Measurements from ENCODE around the gene GFRA1. TPM values are rescaled to one million over a fixed set of nuclear protein-coding genes. Genes with fewer than 3 reads are reported as not detected.
A peak's percentile ranks its signal among the peaks of the same experiment; 100 is the strongest.

Gene GFRA1
- polyA plus RNA-seq, 6 donors from 2014 or later = not detected

GRCh38 chr10:116094356-116094755 lies 178.7 kb downstream of the GFRA1 start:
- Mint-ChIP-seq H3K27ac (no peak overlapping the region), H3K27me3 (no peaks in the 10 kb centered on the region), H3K4me1 (no peaks in the 10 kb centered on the region), H3K9me3 (peaks cover 0 to 2% (median 0%) of the 10 kb centered on the region in 7 donors), H3K4me3 (no peak overlapping the region), H3K36me3 (no peaks in the 10 kb centered on the region)
- DNase-seq (no peak), ATAC-seq (ENCODE audit: low read depth in 2 of 2) (no peak)

- H3K36me3 Mint-ChIP-seq = no peaks in the 10 kb centered on the region
- ATAC-seq (ENCODE audit: low read depth in 2 of 2) (no peak), DNase-seq (no peak)
- H3K27me3 Mint-ChIP-seq = no peaks in the 10 kb centered on the region
- H3K27ac Mint-ChIP-seq = no peak overlapping the region
- H3K4me3 Mint-ChIP-seq = no peak overlapping the region
- H3K4me1 Mint-ChIP-seq = no peaks in the 10 kb centered on the region
- H3K9me3 Mint-ChIP-seq = peaks cover 0 to 2% (median 0%) of the 10 kb centered on the region in 7 donors
Measured at GRCh38 chr10:116093031-116093430, 180.0 kb downstream of the GFRA1 start.

- ATAC-seq (ENCODE audit: low read depth in 2 of 2) (no peak), DNase-seq (no peak)
- no peaks in the 10 kb centered on the region for H3K4me1 Mint-ChIP-seq
- H3K27ac Mint-ChIP-seq = no peak overlapping the region
- no peak overlapping the region for H3K4me3 Mint-ChIP-seq
- no peaks in the 10 kb centered on the region for H3K36me3 Mint-ChIP-seq
- peaks cover 0 to 2% (median 0%) of the 10 kb centered on the region in 7 donors for H3K9me3 Mint-ChIP-seq
- no peaks in the 10 kb centered on the region for H3K27me3 Mint-ChIP-seq
Measured at GRCh38 chr10:116088985-116089384, 184.0 kb downstream of the GFRA1 start.

GRCh38 chr10:116085323-116085722 lies 187.7 kb downstream of the GFRA1 start:
- no peaks in the 10 kb centered on the region for H3K36me3 Mint-ChIP-seq
- no peak for DNase-seq
- H3K27ac Mint-ChIP-seq = no peak overlapping the region
- no peak for ATAC-seq (ENCODE audit: low read depth in 2 of 2)
- H3K4me1 Mint-ChIP-seq = no peaks in the 10 kb centered on the region
- H3K27me3 Mint-ChIP-seq = no peaks in the 10 kb centered on the region
- no peak overlapping the region for H3K4me3 Mint-ChIP-seq
- peaks cover 0 to 2% (median 0%) of the 10 kb centered on the region in 7 donors for H3K9me3 Mint-ChIP-seq

GRCh38 chr10:116084161-116084560 lies 188.8 kb downstream of the GFRA1 start:
- DNase-seq = no peak
- Mint-ChIP-seq H3K27me3 (no peaks in the 10 kb centered on the region), H3K27ac (no peak overlapping the region), H3K9me3 (peaks cover 0 to 2% (median 0%) of the 10 kb centered on the region in 7 donors), H3K36me3 (no peaks in the 10 kb centered on the region), H3K4me3 (no peak overlapping the region), H3K4me1 (no peaks in the 10 kb centered on the region)
- no peak for ATAC-seq (ENCODE audit: low read depth in 2 of 2)

- peaks cover 0 to 2% (median 0%) of the 10 kb centered on the region in 7 donors for H3K9me3 Mint-ChIP-seq
- no peaks in the 10 kb centered on the region for H3K36me3 Mint-ChIP-seq
- H3K4me1 Mint-ChIP-seq = no peaks in the 10 kb centered on the region
- no peaks in the 10 kb centered on the region for H3K27me3 Mint-ChIP-seq
- H3K4me3 Mint-ChIP-seq = no peak overlapping the region
- no peak overlapping the region for H3K27ac Mint-ChIP-seq
- no peak for DNase-seq
- no peak for ATAC-seq (ENCODE audit: low read depth in 2 of 2)
Measured at GRCh38 chr10:116083226-116083762, 189.7 kb downstream of the GFRA1 start.

GRCh38 chr10:116082762-116083161 lies 190.2 kb downstream of the GFRA1 start:
- no peak overlapping the region for H3K27ac Mint-ChIP-seq
- no peak for ATAC-seq (ENCODE audit: low read depth in 2 of 2)
- H3K27me3 Mint-ChIP-seq = no peaks in the 10 kb centered on the region
- no peak for DNase-seq
- H3K9me3 Mint-ChIP-seq = peaks cover 0 to 2% (median 0%) of the 10 kb centered on the region in 7 donors
- no peaks in the 10 kb centered on the region for H3K4me1 Mint-ChIP-seq
- H3K4me3 Mint-ChIP-seq = no peak overlapping the region
- H3K36me3 Mint-ChIP-seq = no peaks in the 10 kb centered on the region

GRCh38 chr10:116082206-116082605 lies 190.8 kb downstream of the GFRA1 start:
- Mint-ChIP-seq H3K9me3 (peaks cover 0 to 5% (median 0%) of the 10 kb centered on the region in 7 donors), H3K27me3 (no peaks in the 10 kb centered on the region), H3K4me3 (no peak overlapping the region), H3K36me3 (no peaks in the 10 kb centered on the region), H3K27ac (no peak overlapping the region), H3K4me1 (no peaks in the 10 kb centered on the region)
- ATAC-seq (ENCODE audit: low read depth in 2 of 2) (no peak), DNase-seq (no peak)

- no peaks in the 10 kb centered on the region for H3K4me1 Mint-ChIP-seq
- DNase-seq = no peak
- ATAC-seq (ENCODE audit: low read depth in 2 of 2) = no peak
- H3K27ac Mint-ChIP-seq = no peak overlapping the region
- no peaks in the 10 kb centered on the region for H3K36me3 Mint-ChIP-seq
- peaks cover 0 to 5% (median 0%) of the 10 kb centered on the region in 7 donors for H3K9me3 Mint-ChIP-seq
- no peaks in the 10 kb centered on the region for H3K27me3 Mint-ChIP-seq
- H3K4me3 Mint-ChIP-seq = no peak overlapping the region
Measured at GRCh38 chr10:116080553-116080952, 192.5 kb downstream of the GFRA1 start.

- Mint-ChIP-seq H3K36me3 (no peaks in the 10 kb centered on the region), H3K4me1 (no peaks in the 10 kb centered on the region), H3K27me3 (no peaks in the 10 kb centered on the region), H3K27ac (no peak overlapping the region), H3K4me3 (no peak overlapping the region), H3K9me3 (peaks cover 0 to 5% (median 0%) of the 10 kb centered on the region in 7 donors)
- DNase-seq = no peak
- ATAC-seq (ENCODE audit: low read depth in 2 of 2) = no peak
Measured at GRCh38 chr10:116079355-116079754, 193.7 kb downstream of the GFRA1 start.

- no peak overlapping the region for H3K4me3 Mint-ChIP-seq
- ATAC-seq (ENCODE audit: low read depth in 2 of 2) (no peak), DNase-seq (no peak)
- no peaks in the 10 kb centered on the region for H3K4me1 Mint-ChIP-seq
- no peaks in the 10 kb centered on the region for H3K27me3 Mint-ChIP-seq
- H3K9me3 Mint-ChIP-seq = peaks cover 0 to 5% (median 0%) of the 10 kb centered on the region in 7 donors
- no peak overlapping the region for H3K27ac Mint-ChIP-seq
- no peaks in the 10 kb centered on the region for H3K36me3 Mint-ChIP-seq
Measured at GRCh38 chr10:116076621-116077020, 196.4 kb downstream of the GFRA1 start.

- ATAC-seq (ENCODE audit: low read depth in 2 of 2) (no peak), DNase-seq (no peak)
- no peak overlapping the region for H3K4me3 Mint-ChIP-seq
- no peaks in the 10 kb centered on the region for H3K36me3 Mint-ChIP-seq
- H3K9me3 Mint-ChIP-seq = peaks cover 0 to 5% (median 0%) of the 10 kb centered on the region in 7 donors
- no peaks in the 10 kb centered on the region for H3K27me3 Mint-ChIP-seq
- H3K27ac Mint-ChIP-seq = no peak overlapping the region
- H3K4me1 Mint-ChIP-seq = no peaks in the 10 kb centered on the region
Measured at GRCh38 chr10:116073510-116073909, 199.5 kb downstream of the GFRA1 start.

- Mint-ChIP-seq H3K36me3 (no peaks in the 10 kb centered on the region), H3K27me3 (no peaks in the 10 kb centered on the region), H3K4me1 (no peaks in the 10 kb centered on the region), H3K4me3 (no peak overlapping the region), H3K27ac (peak overlapping the region in 1 of 6 donors; percentile 61), H3K9me3 (peaks cover 0 to 5% (median 0%) of the 10 kb centered on the region in 7 donors)
- DNase-seq = no peak
- ATAC-seq (ENCODE audit: low read depth in 2 of 2) = no peak
Measured at GRCh38 chr10:116073001-116073400, 200.0 kb downstream of the GFRA1 start.

- H3K27me3 Mint-ChIP-seq = no peaks in the 10 kb centered on the region
- H3K9me3 Mint-ChIP-seq = peaks cover 0 to 1% (median 0%) of the 10 kb centered on the region in 7 donors
- H3K36me3 Mint-ChIP-seq = no peaks in the 10 kb centered on the region
- no peak overlapping the region for H3K4me3 Mint-ChIP-seq
- H3K27ac Mint-ChIP-seq = no peak overlapping the region
- no peak for DNase-seq
- no peak for ATAC-seq (ENCODE audit: low read depth in 2 of 2)
- H3K4me1 Mint-ChIP-seq = no peaks in the 10 kb centered on the region
Measured at GRCh38 chr10:116071453-116072148, 201.4 kb downstream of the GFRA1 start.

Data from naive B cell (primary cell).